ENCODE data around the gene USP35.
"Not testable (repeated sequence)": the region's sequence is repeated elsewhere in the genome, so short reads cannot be mapped to it uniquely, and the experiment has no call there.

USP35 gene

DNA sequence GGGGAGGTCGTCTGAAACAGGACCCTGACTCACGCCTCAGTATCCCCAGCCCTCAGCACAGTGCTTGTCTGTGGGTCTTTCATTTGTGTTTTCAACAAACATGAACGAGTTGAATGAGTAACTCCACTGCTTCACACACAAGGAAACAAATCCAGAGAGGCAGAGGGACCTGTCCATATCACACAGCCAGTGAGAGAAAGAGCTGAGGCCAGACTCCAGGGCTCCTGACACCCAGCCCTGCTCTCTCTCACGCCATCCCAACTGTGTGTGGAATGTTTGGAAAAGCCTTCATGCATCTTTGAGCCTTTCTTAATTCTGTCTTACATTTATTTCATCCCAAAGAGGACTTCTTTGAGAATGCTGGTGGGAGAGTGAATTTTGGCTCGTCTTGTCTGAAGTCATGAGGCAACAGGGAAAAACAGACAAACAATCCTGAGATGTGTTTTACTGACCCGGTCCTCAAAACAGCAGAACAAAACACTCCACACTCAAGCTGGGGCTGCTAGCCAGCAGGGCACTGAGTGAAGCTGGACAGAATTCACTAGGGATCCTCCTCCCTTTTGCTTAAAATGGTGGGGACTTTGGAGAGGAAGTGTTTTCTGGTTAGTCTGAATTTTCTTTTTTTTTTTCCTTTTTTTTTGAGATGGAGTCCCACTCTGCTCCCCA lies 29.6 kb upstream of the USP35 start:
- TF ChIP-seq ZNF274 (IDR thresholded peaks at IDR 0.05; ENCODE audit: low read depth, low read length), result no peak
- H3K4me3 ChIP-seq (ENCODE audit: low read length), result no peak overlapping the region

DNA sequence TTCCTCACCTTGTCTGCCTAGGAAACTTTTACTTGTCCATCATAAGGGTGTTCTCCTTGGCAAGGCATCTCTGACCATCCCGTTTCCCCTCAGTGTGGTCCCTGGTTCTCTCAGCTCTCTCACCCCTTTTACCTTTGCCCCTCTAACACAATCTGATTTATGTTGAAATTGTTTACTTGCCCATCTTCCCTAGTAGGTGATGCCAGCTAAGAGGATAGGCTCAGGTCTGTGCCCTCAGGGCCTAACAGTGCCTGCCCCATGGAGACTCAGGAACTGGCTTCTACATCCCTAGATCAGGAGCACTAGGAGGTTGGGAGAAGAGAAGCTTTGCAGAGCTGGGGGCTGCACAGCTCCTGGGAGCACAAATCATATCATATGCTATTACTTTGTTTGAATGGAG lies 28.2 kb upstream of the USP35 start:
- no peak for TF ChIP-seq ZNF274 (IDR thresholded peaks at IDR 0.05; ENCODE audit: low read depth, low read length)
- H3K4me3 ChIP-seq (ENCODE audit: low read length), result no peak overlapping the region

DNA sequence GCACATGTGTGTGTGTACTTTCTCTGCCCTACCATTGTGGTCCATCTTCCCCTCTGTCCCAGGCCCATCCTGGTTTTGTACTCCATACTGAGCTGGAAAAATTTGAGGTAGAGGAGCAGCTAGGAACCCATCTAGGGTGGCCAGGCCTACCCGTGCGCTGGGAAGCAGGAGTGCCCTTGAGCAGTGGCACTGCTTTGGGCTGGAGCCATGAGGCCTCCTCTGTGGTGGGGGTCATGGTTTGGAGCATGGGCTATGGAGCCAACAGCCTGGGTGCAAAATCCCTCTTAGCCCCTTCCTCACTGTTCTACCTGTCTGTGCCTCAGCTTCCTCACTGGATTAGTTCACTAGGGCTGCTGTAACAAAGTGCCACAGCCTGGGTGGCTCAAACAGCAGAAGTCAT lies 27.4 kb upstream of the USP35 start:
- H3K4me3 ChIP-seq (ENCODE audit: low read length), result no peak overlapping the region
- TF ChIP-seq ZNF274 (IDR thresholded peaks at IDR 0.05; ENCODE audit: low read depth, low read length), result no peak

DNA sequence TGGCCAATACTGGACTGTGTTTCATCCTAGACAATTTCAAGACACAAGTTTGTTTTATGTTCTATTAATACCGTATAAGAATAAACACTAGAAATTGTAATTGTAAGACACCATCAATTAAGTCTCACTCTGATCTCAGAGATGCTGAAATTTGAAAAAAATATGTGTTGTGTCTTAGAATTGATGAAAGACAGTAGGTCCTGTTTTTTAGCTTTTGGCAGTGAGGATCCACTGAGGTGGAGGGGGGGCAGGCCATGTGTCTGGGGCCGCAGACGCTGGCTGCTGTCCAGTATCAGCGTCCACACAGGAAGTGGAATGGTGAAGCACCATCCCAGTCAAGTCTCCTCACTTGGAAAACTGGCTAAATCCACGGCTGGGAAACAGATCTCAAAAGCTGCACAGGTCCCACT lies 26.8 kb upstream of the USP35 start:
- no peak overlapping the region for H3K4me3 ChIP-seq (ENCODE audit: low read length)

DNA sequence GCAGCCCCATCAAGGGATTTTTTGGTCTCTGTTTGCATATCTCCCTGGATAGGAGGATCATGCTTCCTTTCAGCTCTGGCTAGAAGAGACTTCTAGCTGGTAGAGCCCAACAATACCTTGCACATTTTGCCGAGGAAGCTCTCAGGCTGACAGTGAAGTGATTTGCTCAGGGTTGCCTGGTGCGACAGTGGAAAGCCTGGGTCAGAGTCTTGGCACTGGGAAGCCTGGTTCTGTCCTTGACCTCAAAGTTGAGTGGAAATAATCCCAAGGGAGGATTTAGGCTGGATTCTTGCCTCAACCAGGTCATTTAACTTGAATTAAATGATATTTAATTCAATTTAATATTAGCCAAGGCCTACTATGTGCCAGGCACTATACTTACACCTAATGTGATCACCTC lies 24.9 kb upstream of the USP35 start:
- no peak for TF ChIP-seq ZNF274 (IDR thresholded peaks at IDR 0.05; ENCODE audit: low read depth, low read length)
- no peak overlapping the region for H3K4me3 ChIP-seq (ENCODE audit: low read length)

More for the DNA sequence above, 26.8 kb upstream of the USP35 start:
- no peak for TF ChIP-seq ZNF274 (IDR thresholded peaks at IDR 0.05; ENCODE audit: low read depth, low read length)

DNA sequence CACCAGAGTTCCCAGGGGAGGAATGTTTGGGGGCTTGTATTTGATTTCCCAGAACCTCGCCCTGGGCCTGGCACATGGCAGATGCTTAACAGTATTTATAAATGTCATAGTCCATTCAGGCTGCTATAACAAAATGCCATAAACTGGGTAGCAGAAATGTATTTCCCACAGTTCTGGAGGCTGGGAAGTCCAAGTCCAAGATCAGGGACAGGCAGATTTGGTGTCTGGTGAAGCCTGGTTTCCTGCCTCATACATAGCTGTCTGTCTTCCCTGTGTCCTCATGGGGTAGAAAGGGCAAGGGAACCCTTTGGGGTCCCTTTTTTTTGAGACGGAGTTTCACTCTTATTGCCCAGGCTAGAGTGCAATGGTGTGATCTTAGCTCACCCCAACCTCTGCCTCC lies 24.2 kb upstream of the USP35 start:
- no peak for TF ChIP-seq ZNF274 (IDR thresholded peaks at IDR 0.05; ENCODE audit: low read depth, low read length)
- H3K4me3 ChIP-seq (ENCODE audit: low read length), result no peak overlapping the region

DNA sequence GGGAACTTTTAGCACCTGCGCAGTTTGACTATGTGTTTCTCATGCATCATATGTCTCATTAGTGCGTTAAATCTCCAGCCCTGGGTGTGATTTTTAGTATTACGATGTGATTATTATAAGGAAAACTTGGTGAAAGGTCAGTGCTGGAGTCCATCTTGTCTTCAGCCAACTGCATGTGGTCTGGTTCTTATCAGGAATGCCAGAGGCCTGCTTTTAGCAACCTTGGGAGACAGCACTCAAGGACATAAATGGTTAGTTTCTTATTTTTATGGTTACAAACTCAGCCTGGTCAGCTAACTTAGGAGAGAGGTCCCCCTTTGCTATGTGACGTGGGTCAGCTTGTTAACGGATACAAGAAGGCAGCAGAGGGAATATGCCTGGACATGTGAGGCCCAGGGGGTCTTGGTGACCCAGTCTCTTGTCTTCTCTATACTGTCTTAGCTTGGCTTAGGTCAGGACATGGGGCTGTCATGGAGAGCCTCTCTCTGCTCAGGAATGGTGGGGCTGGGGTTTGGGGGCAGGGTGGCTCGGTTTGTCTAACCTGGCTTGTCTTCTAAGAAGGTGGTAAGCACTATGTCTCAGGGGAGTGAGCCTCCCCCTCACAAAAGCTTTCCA lies 21.8 kb upstream of the USP35 start:
- no peak overlapping the region for H3K4me3 ChIP-seq (ENCODE audit: low read length)
- TF ChIP-seq ZNF274 (IDR thresholded peaks at IDR 0.05; ENCODE audit: low read depth, low read length), result no peak

DNA sequence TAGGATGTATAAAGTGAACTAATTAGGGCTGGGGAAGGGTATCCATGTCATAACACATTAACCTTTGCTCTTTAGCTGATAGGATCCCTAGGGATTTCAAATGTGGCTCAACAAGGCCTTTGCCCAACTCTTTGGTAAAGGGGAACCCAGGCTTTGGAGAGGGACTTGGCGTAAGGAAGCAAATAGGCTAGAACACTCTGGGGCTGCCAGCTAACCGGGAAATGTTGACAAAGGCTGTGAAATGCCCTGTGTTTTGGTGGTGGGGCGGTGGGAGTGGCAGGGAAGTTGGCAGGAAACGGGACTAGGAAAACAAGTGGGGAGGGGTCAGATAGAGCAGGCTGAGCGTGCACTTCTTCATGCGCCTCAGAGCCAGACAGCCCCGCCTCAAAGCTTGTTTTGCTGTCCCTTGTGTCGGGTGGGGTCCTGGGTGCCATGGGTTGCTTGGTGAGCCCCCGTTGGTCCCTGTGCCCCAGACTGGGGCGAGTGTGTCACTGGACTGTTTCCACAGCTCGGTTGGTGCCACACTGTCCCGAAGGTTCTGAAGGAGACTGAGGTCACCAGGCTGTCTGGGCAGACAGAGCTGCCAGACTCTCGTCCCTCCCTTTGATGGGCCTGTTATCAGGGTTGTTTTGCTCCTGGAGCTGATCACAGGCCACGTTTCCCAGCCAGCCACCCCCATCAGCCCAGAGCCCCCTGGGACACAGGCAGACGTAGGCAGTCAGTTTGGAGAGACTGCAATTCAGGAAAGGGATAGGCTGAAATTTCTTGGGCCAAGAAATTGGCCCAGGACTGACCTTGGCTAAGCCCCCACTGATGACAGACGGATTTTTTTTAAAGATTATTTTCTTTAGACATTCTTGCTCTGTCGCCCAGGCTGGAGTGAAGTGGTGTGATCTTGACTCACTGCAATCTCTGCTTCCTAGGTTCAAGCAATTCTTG lies 19.9 kb upstream of the USP35 start:
- no peak overlapping the region for H3K4me3 ChIP-seq (ENCODE audit: low read length)
- no peak for TF ChIP-seq ZNF274 (IDR thresholded peaks at IDR 0.05; ENCODE audit: low read depth, low read length)

DNA sequence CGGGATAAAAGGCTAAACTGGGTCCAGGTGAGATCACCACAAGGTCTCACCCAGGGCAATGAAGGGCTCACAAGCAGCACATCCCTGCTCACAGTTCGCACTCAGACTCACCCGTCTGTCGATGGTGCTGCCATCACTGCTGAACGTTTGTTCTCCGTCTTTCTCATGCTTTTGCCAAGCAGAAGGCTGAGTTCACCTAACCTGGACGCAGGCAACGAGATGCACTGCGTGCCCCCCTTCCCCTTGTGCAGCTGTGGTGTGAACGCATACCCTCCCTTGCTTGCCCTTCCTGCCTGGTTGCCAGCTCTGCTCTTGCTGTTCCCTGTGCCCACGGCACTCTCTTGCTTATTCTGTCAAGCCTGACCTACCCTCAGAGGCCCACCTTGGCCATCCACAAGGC lies 18.3 kb upstream of the USP35 start:
- TF ChIP-seq ZNF274 (IDR thresholded peaks at IDR 0.05; ENCODE audit: low read depth, low read length), result no peak
- H3K4me3 ChIP-seq (ENCODE audit: low read length), result no peak overlapping the region

DNA sequence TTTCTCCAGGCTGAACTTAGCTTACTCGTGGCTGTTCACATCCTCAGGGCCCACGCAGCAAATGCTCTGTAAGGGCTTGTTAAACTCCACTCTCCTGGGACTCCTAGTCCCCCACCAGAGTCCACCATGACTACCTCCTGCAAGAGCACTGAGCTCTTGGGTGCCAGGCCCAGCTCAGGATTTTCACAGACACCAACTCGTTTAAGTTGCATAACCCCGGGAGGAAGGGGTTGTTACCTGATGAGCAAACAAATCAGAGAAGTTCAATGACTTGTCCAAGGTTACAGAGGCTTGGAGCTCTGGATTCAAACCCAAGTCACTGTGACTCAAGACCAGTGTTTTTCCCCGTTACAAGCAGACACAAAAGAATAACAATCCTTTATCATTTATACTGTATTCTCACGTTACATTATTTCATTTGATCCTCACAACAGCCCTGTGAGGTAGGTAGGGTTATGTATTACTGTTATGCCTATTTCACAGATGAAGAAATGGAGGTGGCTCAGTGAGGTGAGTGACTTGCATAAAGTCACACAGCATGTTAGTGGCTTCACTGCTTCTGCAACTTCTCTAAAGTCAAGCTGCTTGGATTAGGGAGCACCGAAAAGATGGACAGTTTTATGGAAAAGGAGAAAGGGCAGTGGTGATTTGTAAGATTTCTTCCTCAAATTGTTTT lies 17.7 kb upstream of the USP35 start:
- no peak for TF ChIP-seq ZNF274 (IDR thresholded peaks at IDR 0.05; ENCODE audit: low read depth, low read length)
- H3K4me3 ChIP-seq (ENCODE audit: low read length), result no peak overlapping the region

DNA sequence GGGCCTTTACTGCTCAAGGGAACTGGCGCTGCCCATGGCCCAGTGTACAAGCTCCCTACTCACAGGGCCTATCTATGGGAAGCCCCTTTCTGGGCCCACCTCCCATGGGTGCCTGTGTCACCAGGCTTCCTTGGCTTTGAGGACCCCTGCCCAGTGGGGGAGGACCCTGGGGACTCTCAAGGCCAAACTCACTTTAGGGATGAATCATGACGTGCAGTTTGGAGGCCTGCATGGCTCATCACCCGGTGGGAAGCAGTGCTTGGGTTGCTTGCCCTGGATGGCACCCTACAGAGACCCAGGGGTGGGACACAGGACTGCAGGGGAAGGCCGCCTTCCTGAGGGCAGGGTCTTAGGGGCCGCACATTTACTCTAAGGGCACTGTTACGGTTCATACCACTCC lies 16.8 kb upstream of the USP35 start:
- TF ChIP-seq ZNF274 (IDR thresholded peaks at IDR 0.05; ENCODE audit: low read depth, low read length), result no peak
- H3K4me3 ChIP-seq (ENCODE audit: low read length), result no peak overlapping the region

DNA sequence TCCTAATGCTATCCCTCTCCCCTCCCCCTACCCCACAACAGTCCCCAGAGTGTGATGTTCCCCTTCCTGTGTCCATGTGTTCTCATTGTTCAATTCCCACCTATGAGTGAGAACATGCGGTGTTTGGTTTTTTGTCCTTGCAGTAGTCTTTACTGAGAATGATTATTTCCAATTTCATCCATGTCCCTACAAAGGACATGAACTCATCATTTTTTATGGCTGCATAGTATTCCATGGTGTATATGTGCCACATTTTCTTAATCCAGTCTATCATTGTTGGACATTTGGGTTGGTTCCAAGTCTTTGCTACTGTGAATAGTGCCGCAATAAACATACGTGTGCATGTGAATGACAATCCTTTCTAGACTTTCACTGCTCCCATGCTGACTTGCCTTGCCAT lies 12.9 kb upstream of the USP35 start:
- H3K4me3 ChIP-seq (ENCODE audit: low read length), result not testable (repeated sequence)

DNA sequence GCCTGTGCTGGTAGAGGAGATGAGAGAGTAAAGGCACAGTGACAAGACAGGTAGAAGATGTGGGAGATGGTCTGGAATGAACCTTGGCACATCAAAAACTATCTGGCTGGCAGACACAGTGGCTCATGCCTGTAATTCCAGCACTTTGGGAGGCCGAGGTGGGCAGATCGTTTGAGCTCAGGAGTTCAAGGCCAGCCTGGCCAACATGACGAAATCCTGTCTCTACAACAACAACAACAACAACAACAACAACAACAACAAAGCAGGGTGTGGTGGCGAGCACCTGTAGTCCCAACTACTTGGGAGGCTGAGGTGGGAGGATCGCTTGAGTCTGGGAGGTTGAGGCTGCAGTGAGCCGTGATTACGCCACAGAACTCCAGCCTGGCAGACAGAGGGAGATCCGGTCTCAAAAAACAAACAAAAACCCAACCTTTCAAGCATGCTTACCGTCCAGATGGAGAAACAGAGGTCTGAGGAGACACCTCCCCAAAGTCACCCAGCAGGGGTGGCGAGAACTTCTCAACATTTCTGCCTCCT lies 12.0 kb upstream of the USP35 start:
- no peak for TF ChIP-seq ZNF274 (IDR thresholded peaks at IDR 0.05; ENCODE audit: low read depth, low read length)
- no peak overlapping the region for H3K4me3 ChIP-seq (ENCODE audit: low read length)

DNA sequence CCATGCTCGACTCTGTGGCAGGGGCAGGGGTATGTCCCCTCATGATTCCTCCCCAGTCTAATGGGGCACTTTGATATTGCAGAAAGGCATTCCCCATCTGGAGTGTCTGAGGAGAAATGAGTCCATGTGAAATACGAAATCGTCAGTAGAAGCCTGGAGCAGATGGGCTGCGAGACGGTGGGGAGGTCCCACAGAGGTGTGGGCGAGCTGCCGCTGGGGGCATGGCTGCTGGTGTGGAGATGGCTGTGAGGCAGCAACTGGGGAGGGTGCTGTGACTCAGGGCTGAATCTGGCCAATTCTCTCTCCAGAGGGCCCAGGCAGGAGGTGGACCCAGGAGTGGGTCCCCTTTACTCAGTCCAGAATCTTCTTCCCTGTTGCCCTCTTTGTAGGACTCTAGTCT lies 11.5 kb upstream of the USP35 start:
- no peak overlapping the region for H3K4me3 ChIP-seq (ENCODE audit: low read length)
- TF ChIP-seq ZNF274 (IDR thresholded peaks at IDR 0.05; ENCODE audit: low read depth, low read length), result no peak
